Stimulated activated CD4-positive, alpha-beta T cell treated with anti-CD3 and anti-CD28 coated beads, TNF-alpha, amount 100 ng/mL, for 24 hours (primary cell): ENCODE data around the gene TLR6.
"Not testable (repeated sequence)": the region's sequence is repeated elsewhere in the genome, so short reads cannot be mapped to it uniquely, and the experiment has no call there.

ENCODE experiments used
- DNase-seq, 3 experiments: peaks; one replicate each; pipeline ENCODE4 v3.0.0-alpha.2; 2020; ENCODE audit warnings: low read depth in 3 of 3

The TLR6 gene

GRCh38 chr4:38785901-38786402, 70.7 kb downstream of the TLR6 start:
- DNase-seq: no peak

- no peak for DNase-seq
Observed at GRCh38 chr4:38785041-38785790, 71.4 kb downstream of the TLR6 start.

- no peak for DNase-seq
Observed at GRCh38 chr4:38784141-38784540, 72.5 kb downstream of the TLR6 start.

- no peak for DNase-seq
Observed at GRCh38 chr4:38783109-38783460, 73.5 kb downstream of the TLR6 start.

- peak in 2 of 3 experiments; percentile 8 to 10 for DNase-seq
Observed at GRCh38 chr4:38782452-38783108, 74.0 kb downstream of the TLR6 start, which contains the start of gene TLR10. Gene TLR10, minus strand, starts transcription at chr4:38782990. Its CDS starts 7,400 bp downstream, at chr4:38775590.

- DNase-seq: no peak
Observed at GRCh38 chr4:38781854-38782261, 74.8 kb downstream of the TLR6 start.

GRCh38 chr4:38780833-38781484, 75.7 kb downstream of the TLR6 start:
- DNase-seq: no peak

- no peak for DNase-seq
Observed at GRCh38 chr4:38779790-38780189, 76.8 kb downstream of the TLR6 start.

- not testable (repeated sequence) for DNase-seq
Observed at GRCh38 chr4:38777925-38778324, 78.7 kb downstream of the TLR6 start.

GRCh38 chr4:38775326-38775725, 81.3 kb downstream of the TLR6 start:
- no peak for DNase-seq

- no peak for DNase-seq
Observed at GRCh38 chr4:38774181-38774955, 82.2 kb downstream of the TLR6 start.
